ENCODE data around the gene WDR55. TPM values are rescaled to one million over a fixed set of nuclear protein-coding genes. Genes with fewer than 3 reads are reported as not detected.

Gene WDR55
- total and polyA plus RNA-seq, 10 of the 15 experiments (the other 5 are each of a cell fraction or from before 2014, with no cell fraction given), result 3.4 to 27.8 (median 20.3) TPM

DNA sequence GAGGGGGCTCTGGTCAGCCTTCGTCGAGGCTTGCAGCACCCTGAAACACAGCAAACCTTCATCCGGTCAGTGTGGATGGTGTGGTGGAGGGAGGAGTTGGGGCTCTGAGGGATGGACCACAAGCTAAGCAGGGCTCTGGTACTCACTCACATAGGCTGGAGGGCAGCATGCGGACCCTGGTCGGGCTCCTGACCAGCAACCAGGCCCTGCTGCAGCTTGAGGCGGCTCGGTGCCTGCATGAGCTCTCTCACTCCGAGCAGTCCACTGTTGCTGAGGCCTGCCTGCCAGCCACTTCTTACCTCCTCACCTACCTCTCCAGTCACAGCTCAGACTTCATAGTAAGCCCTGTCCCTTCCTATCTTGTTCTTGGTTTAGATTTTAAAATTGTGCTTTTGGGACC, 23.0 kb upstream of the WDR55 start (continued):
- TF ChIP-seq MTA3 (IDR thresholded peaks at IDR 0.05; ENCODE audit: borderline replicate concordance, low read length) (no peak), MTA2 (IDR thresholded peaks at IDR 0.05; ENCODE audit: low read depth) (no peak)

DNA sequence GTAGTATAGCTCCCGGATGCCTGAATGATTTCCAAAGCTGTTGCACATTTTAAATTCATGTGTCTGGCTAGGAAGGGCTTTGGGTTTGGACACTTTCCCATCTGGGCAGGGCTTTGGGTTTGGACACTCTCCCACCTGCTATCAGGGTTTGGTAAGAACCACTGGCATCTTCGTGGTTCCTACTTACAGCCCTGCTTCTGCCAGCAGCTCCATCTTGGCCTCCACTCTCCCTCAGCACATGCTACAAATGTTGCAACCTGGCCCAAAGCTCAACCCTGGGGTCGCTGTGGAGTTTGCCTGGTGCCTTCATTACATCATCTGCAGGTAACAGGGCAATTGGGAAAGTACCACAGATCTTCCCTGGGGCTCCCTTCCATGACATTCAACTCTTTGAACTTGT, 22.0 kb upstream of the WDR55 start:
- RAD21 ChIA-PET (ENCODE audit: unreplicated experiment), result interaction anchor here (1.1 to 1.3 kb wide), 2 partner anchors 10 to 270 kb away, joined by 3 read pairs; partner anchors contain the start of gene CD14
- Histone ChIP-seq H3K9ac (ENCODE audit: control insufficient read depth, insufficient read depth, low read length) (no peak overlapping the region), H3K4me2 (ENCODE audit: control insufficient read depth, insufficient read depth) (no peak overlapping the region), H3K27me3 (replicated peaks in 1 of 2; ENCODE audit: control insufficient read depth in 2 of 2, insufficient read depth in 2 of 2, low read length in 1 of 2) (no peaks in the 10 kb centered on the region), H4K20me1 (ENCODE audit: control insufficient read depth, insufficient read depth) (no peaks in the 10 kb centered on the region), H3K36me3 (ENCODE audit: control insufficient read depth in 2 of 2, insufficient read depth in 2 of 2, low read length in 1 of 2) (peaks cover 0 to 11% of the 10 kb centered on the region in 2 experiments; a peak in 2 of 4 replicates), H3K9me3 (replicated peaks; ENCODE audit: control insufficient read depth, insufficient read depth, low read length) (no peaks in the 10 kb centered on the region), H3K27ac (ENCODE audit: control insufficient read depth, insufficient read depth) (no peak overlapping the region), H3K4me3 (no peak overlapping the region), H2AFZ (ENCODE audit: control insufficient read depth, low read depth, low read length) (no peak overlapping the region), H3K4me1 (ENCODE audit: control insufficient read depth, insufficient read depth, low read length) (peaks cover 4% of the 10 kb centered on the region), H3K79me2 (ENCODE audit: control insufficient read depth, insufficient read depth, low read length) (peaks cover 25% of the 10 kb centered on the region)
- no peak for TF ChIP-seq SIX5 (IDR thresholded peaks at IDR 0.05; ENCODE audit: low read depth, low read length, severe bottlenecking)
- TF ChIP-seq, protein P1, sequence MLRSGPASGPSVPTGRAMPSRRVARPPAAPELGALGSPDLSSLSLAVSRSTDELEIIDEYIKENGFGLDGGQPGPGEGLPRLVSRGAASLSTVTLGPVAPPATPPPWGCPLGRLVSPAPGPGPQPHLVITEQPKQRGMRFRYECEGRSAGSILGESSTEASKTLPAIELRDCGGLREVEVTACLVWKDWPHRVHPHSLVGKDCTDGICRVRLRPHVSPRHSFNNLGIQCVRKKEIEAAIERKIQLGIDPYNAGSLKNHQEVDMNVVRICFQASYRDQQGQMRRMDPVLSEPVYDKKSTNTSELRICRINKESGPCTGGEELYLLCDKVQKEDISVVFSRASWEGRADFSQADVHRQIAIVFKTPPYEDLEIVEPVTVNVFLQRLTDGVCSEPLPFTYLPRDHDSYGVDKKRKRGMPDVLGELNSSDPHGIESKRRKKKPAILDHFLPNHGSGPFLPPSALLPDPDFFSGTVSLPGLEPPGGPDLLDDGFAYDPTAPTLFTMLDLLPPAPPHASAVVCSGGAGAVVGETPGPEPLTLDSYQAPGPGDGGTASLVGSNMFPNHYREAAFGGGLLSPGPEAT (IDR thresholded peaks at IDR 0.05; ENCODE audit: low read depth), result no peak
- no peak for TF ChIP-seq ZSCAN29 (IDR thresholded peaks at IDR 0.05)
- no peak for TF ChIP-seq ZNF384 (IDR thresholded peaks at IDR 0.05; ENCODE audit: borderline replicate concordance, low read depth, low read length)
- POLR2A ChIA-PET, result no interaction called here
- no peak for FAIRE-seq
- in situ Hi-C loops (cut with MboI), result no loop called here
- intact Hi-C loops (cut with micrococcal nuclease; ENCODE audit: unreplicated experiment), result no loop called here
- WGBS (ENCODE audit: insufficient coverage, insufficient replicate concordance, low lambda C conversion rate, missing lambda C conversion rate), result 40% methylated on average over 3 of the region's 3 CpGs
- DNase-seq (ENCODE audit: low read depth, low spot score), result no peak
- SMC1A ChIA-PET (ENCODE audit: uncharacterized antibody, unreplicated experiment), result interaction anchor here (0.9 kb wide), 1 partner anchor 88 kb away, joined by 3 read pairs; no protein-coding TSS in a partner anchor
- BruUV-seq (replicated peaks), result no TSS peak
- CTCF ChIA-PET, result no interaction called here
- ATAC-seq, result no peak

Measured in GM12878 (cell line).